GM18873 (cell line): ENCODE data around the gene PEX12.
"Not testable (repeated sequence)": the region's sequence is repeated elsewhere in the genome, so short reads cannot be mapped to it uniquely, and the experiment has no call there.

Experiments
- ATAC-seq: cut with Tn5 transposase; IDR thresholded peaks from one replicate; pipeline ENCODE4 v1.9.1; 2021; ENCODE audit warnings: mild to moderate bottlenecking, moderate library complexity, moderate number of reproducible peaks; ENCODE audit not compliant: unreplicated experiment, low FRiP score

Gene PEX12

GRCh38 chr17:35584061-35584460 is 5.7 kb upstream of the PEX12 start:
- ATAC-seq: no peak

- ATAC-seq: no peak
Measured at GRCh38 chr17:35578929-35579432, 610 bp upstream of the PEX12 start.

- ATAC-seq: no peak
Measured at GRCh38 chr17:35577830-35578196, 558 bp downstream of the PEX12 start.

GRCh38 chr17:35575759-35576158 is 2.6 kb downstream of the PEX12 start:
- no peak for ATAC-seq

- ATAC-seq: no peak
Measured at GRCh38 chr17:35569405-35569804, 9.0 kb downstream of the PEX12 start.

- ATAC-seq: no peak
Measured at GRCh38 chr17:35568561-35568960, 9.8 kb downstream of the PEX12 start.

GRCh38 chr17:35566968-35567367 is 11.4 kb downstream of the PEX12 start:
- no peak for ATAC-seq

- not testable (repeated sequence) for ATAC-seq
Measured at GRCh38 chr17:35563181-35563580, 15.2 kb downstream of the PEX12 start.

GRCh38 chr17:35560703-35561102 is 17.7 kb downstream of the PEX12 start, which contains the start of gene SLFN14:
TSS of gene SLFN14 (minus strand) at chr17:35560819. CDS start at chr17:35558062, 2,757 bp downstream.
- no peak for ATAC-seq

- no peak for ATAC-seq
Measured at GRCh38 chr17:35559495-35560210, 18.7 kb downstream of the PEX12 start.

- ATAC-seq: no peak
Measured at GRCh38 chr17:35557353-35557752, 21.0 kb downstream of the PEX12 start.

GRCh38 chr17:35555691-35556090 is 22.7 kb downstream of the PEX12 start:
- ATAC-seq: no peak

- no peak for ATAC-seq
Measured at GRCh38 chr17:35554668-35555067, 23.7 kb downstream of the PEX12 start.

- no peak for ATAC-seq
Measured at GRCh38 chr17:35553310-35553709, 25.1 kb downstream of the PEX12 start.

GRCh38 chr17:35548978-35549377 is 29.4 kb downstream of the PEX12 start:
- no peak for ATAC-seq

GRCh38 chr17:35548208-35548810 is 30.1 kb downstream of the PEX12 start:
- ATAC-seq: no peak

- ATAC-seq: no peak
Measured at GRCh38 chr17:35546487-35546886, 31.9 kb downstream of the PEX12 start.

GRCh38 chr17:35545150-35545549 is 33.2 kb downstream of the PEX12 start:
- ATAC-seq: no peak

GRCh38 chr17:35543856-35544255 is 34.5 kb downstream of the PEX12 start:
- ATAC-seq: no peak

- ATAC-seq: no peak
Measured at GRCh38 chr17:35542990-35543389, 35.4 kb downstream of the PEX12 start.

- no peak for ATAC-seq
Measured at GRCh38 chr17:35541434-35541833, 36.9 kb downstream of the PEX12 start.
